HG03139 (cell line): ENCODE measurements around the gene SCTR.

Experiments
- ATAC-seq: cut with Tn5 transposase; IDR thresholded peaks from one replicate; pipeline ENCODE4 v1.9.1; 2021; ENCODE audit not compliant: unreplicated experiment

The SCTR gene

DNA sequence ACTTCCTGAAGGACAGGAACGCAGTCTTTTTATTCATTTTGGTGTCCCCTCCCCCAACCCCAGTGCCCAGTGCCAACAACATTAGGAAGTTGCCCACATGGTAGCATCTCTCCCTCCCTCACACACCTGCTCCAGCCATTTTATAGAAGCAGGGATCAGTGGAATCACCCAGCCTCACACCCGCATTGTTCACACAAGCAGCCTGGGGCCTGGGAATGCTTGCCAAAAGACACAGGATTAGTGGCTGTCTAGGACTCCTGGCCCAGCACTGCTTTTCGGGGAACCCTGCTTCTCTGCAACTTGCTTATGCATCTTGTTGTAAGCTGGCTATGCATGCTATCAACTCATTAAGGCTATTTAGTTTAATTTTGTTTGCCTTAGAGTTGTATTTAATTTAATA lies 74.8 kb downstream of the SCTR start:
- no peak for ATAC-seq

DNA sequence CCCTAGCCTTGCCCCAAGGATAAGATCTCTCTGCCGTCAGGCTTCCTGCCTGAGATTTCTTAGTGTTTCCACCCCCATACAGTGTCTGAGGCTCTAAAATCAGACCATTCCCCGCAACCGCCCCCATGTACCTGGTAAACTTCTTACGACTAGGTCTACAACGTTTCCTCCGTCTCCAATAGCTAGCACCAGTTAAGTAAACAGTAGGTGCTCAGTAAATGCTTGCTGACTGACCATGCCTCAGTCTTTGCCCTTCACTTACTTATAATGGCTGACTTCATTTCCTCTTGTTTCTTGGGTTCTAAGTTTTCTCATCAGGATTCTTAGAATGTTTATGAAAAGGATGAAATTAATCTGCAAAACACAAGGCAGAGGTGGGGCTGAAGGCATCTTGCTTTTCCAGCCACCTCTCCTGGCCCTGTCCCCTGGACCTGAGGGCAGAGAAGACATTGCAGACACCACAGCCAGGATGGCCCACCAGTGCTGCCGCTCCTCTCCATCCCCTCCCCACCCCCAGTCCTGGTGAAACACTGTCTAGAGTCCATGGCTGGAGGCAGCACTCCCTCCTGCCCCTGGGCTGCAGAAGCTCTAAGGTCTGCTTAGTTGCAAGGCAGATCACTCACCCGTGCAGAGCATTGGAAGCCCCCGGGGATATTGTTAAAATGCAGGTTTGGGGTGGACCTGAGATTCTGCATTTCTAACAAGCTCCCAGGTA lies 75.7 kb downstream of the SCTR start:
- no peak for ATAC-seq

DNA sequence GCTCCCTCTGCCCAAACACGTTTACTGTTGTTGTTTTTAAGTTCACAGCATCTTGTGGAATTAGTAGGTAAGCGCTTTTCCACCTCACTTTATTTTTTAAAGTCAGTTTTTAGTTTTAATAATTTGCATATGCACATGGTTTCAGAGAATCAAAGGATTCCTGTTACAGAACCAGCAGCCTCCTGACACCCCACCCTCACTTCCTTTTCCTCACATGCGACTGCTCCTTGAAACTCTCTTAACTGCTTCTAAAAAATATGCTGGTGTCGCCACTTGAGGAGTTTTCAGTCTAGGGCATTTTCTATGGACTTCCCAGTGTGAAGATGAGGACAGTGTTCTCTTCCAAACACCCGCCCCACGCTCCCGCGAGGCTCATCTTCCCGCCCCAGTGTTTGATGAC lies 78.2 kb downstream of the SCTR start:
- ATAC-seq: no peak

DNA sequence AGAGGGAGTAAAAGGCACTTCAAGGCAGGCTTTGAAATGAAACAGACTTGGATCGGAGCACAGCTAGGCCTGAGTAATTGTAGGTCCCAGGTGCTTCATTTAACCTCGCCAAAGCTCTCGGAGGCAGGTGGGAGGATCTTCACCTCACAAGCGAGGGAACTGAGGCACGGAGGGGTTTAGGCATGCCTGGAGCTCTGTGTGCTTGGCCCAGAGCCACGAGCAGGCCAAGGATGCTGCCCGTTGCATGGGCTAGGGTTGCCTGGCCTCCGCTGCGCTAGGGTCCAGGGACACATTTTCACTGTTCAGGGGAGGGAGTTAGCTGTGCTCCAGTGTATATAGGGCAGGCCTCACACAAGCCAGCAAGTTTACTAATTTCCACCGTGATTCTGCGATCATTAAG lies 81.4 kb downstream of the SCTR start:
- ATAC-seq: no peak

DNA sequence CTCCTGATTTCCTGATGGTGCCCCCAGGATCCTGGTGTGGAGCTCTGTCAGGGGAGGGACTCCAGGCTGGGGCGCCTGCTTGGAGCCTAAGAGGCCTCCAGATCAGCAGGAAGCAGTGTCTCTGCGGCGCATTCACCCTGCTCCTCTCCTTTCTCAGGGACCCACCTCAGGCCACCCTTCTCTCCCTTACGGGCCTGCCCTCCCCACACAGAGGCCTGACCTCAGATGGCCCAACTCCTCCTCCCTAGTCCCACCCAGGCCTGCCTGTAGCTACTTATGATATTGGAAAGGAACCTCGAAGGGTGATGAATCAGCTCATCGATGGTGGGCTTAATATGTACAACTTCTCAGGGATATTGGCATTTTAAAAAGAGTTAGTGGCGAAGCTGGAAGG lies 82.1 kb downstream of the SCTR start:
- no peak for ATAC-seq

DNA sequence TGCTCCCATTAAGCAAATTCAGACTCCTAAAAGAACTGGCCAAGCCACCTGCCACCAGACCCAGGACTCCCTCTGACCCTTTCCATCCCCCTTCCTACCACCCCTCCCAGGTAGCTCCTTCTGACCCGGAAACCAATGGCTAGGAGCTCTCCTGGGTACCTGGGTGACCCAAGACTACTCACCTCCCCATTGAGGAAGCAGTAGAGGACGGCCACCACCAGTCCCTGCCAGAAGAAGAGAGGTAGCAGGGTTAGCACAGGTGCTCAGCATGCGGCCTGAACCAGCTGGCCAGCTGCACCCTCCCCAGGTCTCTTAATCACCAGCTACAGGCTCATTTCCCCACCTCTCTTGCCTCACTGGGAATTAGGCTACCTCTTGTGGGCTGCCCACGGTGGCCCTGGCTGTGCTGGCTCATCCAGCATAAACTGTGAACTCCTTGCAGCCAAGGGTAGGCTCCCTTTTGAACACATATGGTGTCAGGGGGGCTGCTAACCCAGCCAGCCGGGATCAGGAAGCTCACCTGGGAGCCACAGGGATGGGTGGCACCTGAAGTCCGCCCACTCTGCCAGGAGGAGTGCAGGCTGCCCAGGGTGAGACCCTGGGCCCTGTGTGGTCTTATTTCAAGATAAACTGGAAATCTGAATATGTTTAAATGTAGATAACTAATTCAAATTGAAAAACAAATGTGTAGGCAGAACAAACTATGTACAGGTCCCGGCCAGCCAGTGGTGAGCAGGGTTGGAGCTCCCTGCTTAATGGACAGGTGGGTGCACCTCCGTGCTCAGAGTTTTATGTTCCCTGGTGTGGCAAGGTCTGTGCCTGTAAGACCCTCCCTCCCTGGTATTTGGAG lies 82.7 kb downstream of the SCTR start:
- ATAC-seq: no peak

DNA sequence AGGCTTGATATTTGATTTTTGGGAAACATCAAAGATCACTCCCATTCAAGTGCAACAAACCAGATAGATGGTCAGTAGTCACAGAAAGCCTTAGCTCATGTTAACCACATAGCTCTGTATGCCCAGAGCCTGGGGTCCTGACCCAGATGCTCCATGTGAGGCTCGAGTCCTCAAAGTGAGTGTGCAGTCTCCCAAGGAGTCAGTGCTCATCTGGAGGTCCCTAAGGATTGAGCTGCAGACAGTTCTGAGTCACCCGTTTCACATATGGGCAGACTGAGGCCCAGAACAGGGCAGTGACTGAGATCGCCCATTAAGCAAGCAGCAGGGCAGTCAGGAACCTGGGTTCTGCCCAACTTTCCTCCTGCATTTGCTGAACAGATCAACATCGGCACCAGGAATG lies 83.4 kb downstream of the SCTR start:
- ATAC-seq: no peak

DNA sequence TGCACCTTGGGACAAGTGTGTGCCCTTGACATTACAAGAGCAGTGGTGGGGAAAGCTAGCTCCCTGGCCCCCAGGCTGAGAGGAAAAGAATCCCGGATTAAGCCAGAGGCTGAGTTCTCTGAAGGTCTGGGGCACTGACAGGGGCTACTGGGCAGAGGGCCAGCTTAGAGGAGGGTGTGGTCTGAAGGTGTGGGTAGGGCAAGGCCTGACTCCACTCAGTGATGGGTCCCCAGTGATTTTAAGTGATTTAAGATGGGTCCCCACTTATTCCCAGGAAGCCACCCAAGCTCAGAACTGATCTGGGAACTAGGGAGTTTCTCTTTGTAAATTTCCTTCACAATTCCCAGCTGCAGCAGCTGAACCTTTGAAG lies 83.8 kb downstream of the SCTR start:
- ATAC-seq: no peak

DNA sequence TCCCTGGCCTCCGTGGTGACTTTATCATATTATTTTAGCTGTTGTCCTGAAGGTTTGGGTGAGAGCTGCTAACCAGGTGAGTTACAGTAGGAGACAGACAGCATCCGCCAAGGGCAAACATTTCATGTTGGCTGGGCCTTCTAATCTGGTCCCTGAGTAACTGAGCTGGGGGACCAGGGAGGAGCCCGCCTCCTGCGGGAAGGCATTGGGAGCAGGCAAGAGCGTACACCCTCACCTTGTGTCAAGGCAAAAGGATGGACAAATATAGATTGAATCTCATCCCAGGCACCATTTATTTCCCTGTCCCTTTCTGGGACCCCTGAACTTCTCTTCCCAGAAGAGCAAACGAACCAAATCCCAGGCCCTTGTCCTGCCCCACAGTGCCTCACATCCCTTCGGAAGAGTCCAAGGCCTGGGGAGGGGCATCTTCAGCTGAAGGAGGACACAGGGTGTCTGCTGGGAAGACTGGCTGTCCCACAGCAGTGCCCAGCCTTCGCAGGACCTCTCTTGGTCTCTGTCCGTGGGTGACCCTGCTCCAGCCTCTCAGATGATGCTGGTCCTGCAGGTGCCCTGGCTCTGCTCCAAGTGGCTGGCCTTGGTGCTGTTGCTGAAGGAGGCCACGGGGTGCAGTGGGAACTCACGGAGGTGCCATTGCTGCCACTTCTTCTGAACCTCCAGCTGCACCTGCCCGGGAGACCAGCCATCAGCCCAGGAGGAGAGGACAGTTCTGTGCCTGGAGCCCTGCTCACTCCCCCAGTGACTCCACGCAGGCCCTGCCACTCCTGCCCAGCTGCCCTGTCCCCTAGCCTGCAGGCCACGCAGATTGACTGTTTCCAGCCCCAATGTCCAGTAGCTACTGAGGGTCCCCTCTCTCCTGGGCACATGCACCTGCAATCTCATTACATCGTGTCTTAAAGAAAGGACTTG lies 84.4 kb downstream of the SCTR start:
- no peak for ATAC-seq

DNA sequence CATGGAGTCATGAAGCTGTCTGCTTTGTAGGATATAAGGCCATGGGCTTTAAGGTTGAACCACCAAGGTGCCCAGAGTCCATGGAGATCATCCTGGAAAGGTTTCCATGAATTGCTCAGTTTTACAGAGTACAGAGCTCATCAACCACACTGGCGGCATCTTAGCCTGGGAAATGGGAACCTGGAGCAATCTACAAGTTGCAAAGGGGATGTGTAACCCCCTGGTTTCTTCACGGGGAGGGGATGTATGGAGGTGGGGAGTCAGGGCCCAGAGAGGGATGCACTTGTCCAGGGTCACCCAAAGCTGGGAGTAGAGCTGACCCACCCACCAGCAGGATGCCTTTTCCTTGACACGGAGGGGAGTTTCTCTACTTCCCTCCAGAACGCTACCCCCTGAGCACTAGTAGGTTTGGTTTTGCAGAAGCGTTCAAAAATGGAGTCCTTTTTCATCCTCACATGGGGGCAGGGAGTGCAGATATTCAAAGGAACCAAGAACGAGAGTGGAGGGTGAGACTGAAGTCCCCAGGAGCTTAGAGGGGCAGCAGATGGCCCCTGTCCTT lies 85.5 kb downstream of the SCTR start:
- ATAC-seq: no peak

DNA sequence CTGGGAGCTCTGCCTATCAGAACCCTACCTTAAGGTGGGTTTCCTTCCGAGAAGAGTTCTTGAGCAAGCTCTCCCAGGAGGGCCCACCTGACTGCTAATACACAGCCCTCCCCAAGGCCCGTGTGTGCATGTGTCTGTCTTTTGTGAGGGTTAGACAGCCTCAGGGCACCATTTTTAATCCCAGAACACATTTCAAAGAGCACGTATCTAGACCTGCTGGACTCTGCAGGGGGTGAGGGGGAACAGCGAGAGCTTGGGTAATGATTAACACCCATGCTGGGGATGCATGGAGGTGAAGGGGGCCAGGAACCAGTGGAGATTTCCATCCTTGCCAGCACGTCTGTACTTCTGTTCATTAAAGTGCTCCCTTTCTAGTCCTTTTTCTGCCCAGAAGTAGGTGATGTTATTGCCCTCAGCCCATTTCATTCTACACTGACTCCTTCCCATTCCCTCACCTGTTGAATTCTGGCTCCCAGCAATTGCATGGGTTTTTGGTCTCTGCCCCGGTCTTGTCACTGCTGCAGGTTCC lies 86.1 kb downstream of the SCTR start:
- ATAC-seq: no peak

DNA sequence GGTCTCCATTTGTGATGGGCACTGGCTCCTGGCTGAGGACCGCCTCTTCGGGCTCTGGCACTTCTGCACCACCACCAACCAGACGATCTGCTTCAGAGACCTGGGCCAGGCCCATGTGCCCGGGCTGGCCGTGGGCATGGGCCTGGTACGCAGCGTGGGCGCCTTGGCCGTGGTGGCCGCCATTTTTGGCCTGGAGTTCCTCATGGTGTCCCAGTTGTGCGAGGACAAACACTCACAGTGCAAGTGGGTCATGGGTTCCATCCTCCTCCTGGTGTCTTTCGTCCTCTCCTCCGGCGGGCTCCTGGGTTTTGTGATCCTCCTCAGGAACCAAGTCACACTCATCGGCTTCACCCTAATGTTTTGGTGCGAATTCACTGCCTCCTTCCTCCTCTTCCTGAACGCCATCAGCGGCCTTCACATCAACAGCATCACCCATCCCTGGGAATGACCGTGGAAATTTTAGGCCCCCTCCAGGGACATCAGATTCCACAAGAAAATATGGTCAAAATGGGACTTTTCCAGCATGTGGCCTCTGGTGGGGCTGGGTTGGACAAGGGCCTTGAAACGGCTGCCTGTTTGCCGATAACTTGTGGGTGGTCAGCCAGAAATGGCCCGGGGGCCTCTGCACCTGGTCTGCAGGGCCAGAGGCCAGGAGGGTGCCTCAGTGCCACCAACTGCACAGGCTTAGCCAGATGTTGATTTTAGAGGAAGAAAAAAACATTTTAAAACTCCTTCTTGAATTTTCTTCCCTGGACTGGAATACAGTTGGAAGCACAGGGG lies 87.1 kb downstream of the SCTR start:
- no peak for ATAC-seq

DNA sequence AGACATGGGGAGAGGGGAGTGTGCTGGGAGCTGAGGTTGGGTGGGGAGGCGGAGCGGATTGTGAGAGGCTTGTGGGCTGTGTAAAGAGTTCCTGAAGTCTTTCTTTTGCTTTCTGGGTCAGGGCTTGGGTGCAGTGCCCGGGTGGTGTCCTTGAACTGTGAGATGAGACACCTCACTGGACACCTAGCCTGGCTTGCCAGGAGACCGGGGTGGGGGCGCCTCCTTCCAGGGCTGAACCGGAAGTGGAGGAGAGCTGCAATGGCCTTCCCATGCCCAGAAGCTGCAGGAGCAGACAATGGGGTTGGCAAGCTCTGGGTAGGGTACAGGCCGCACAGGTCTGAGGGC lies 88.4 kb downstream of the SCTR start:
- no peak for ATAC-seq

DNA sequence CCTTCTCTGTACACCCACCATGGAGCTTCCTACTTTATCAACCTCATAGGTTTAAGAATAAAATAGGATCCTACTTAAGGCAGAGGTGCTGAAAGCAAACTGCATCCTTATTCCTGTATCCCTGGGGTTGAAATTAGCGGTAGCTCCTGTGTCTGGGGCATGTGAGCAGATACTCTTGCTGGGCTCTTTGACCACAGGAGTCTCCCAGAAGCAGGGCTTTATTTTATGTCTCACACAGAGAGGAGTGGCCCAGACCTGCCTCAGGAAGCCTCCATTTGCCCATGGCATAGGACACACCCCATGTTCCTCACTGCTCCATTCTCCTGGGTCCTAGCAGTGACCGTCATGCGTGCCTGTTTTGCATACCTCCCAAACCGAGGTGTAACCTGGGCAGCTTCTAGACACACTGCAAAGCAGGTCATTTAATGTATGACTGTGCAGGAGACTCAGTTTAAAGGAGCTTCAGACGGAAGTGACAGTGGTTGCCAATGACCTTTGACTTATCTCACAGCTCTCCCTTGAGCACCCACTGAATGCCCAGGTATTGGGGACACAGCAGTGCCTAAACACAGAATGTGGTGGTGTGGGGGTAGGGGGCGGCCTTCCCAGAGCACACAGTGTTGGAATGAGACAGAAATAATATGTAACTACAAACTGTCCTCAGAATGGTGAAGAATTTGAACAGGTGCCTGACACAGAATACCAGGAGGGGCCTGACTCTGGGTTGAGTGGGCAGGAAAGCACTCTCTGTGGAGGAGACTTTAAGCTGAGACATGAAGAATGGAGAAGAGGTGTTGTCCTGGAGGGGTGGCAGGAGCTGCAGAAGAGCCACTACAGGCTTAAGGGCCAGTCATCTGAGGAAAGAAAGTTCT lies 89.0 kb downstream of the SCTR start:
- ATAC-seq: no peak

DNA sequence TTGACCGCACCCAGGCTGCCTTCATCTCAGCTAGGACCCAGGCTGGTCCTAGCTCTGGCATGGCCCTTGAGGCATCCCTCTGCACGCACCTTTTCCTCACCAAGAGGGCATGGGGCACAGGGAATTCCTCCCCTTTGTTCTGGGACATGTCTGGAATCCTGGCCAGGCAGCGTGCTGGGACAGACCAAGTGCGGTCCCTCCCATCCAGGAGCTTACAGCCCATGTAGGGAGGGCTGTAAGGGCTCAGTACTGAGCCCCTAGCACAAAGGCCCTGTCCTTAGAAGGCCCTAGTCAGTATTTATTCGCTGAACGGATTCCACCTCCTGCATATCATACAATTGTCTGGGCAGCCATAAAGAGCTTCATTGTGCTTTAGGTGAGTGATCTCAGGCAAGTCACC lies 89.6 kb downstream of the SCTR start:
- ATAC-seq: no peak

DNA sequence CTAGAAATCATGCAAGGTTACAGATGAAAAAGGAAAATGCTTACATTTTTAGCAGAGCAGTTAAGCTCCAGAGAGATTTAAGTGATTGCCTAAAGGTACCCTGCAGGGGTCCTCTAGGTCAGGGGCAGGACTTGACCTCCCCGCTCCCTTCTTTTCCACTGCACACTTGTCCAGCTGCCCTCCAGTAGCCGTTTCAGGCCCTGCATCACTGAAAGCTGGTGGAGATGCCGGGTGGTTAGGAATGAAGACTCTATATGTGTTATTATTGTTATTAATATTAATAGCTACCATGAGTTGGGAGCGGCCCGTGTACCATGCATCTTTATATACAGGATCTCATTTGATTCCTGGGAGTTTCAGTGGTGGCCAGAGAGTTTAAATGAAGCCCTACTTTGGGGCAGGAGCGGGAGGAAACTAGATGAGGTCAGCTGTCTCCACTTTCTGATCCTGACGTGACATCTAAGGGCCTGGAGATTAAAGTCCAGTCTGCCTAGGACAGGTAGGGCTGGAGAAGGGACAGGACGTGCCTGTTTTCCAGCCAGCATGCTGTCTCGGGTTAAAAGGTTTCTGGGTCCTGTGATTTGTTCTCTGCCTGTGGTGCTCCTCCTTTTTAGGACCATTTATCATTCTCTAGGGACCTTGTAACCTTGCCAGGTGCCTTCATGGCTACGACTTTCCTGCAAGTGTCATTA lies 90.5 kb downstream of the SCTR start:
- ATAC-seq: no peak

DNA sequence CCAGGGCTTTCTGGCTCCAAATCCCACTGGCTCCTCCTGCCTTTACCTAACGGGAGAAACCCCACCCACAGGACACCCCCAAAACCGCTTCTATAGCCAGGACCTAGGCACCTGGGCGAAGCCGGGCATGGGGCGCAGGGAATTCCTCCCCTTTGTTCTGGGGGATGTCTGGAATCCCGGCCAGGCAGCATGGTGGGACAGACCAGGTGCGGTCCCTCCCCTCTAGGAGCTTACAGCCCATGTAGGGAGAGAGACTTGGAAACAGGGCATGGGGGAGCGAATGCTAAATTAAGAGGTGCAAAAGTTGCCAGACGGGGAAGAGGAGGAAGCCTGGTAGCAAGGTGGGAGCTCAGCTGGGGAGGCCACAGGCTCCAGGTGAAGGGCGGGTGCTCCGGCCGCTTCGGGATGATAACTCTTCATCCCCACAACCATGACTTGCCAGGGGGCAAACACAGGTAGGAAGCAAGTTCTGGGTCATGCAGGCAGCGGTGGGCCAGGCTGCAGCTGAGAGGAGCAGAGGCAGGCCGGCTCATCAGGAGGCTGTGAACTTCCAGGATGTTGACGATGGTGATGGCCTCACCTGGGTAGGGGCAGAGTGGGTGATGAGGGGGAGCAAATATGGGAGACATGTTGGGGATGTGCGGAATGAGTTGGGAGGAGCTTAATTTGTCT lies 91.3 kb downstream of the SCTR start:
- no peak for ATAC-seq
